HG03135 (cell line): ENCODE measurements around the gene SRSF11.
"Not testable (repeated sequence)": the region's sequence is repeated elsewhere in the genome, so short reads cannot be mapped to it uniquely, and the experiment has no call there.

Experiments used
- ATAC-seq: cut with Tn5 transposase; IDR thresholded peaks from one replicate; pipeline ENCODE4 v1.9.1; 2021; ENCODE audit warnings: mild to moderate bottlenecking, moderate library complexity; ENCODE audit not compliant: unreplicated experiment

The SRSF11 gene, protein sequence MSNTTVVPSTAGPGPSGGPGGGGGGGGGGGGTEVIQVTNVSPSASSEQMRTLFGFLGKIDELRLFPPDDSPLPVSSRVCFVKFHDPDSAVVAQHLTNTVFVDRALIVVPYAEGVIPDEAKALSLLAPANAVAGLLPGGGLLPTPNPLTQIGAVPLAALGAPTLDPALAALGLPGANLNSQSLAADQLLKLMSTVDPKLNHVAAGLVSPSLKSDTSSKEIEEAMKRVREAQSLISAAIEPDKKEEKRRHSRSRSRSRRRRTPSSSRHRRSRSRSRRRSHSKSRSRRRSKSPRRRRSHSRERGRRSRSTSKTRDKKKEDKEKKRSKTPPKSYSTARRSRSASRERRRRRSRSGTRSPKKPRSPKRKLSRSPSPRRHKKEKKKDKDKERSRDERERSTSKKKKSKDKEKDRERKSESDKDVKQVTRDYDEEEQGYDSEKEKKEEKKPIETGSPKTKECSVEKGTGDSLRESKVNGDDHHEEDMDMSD

DNA sequence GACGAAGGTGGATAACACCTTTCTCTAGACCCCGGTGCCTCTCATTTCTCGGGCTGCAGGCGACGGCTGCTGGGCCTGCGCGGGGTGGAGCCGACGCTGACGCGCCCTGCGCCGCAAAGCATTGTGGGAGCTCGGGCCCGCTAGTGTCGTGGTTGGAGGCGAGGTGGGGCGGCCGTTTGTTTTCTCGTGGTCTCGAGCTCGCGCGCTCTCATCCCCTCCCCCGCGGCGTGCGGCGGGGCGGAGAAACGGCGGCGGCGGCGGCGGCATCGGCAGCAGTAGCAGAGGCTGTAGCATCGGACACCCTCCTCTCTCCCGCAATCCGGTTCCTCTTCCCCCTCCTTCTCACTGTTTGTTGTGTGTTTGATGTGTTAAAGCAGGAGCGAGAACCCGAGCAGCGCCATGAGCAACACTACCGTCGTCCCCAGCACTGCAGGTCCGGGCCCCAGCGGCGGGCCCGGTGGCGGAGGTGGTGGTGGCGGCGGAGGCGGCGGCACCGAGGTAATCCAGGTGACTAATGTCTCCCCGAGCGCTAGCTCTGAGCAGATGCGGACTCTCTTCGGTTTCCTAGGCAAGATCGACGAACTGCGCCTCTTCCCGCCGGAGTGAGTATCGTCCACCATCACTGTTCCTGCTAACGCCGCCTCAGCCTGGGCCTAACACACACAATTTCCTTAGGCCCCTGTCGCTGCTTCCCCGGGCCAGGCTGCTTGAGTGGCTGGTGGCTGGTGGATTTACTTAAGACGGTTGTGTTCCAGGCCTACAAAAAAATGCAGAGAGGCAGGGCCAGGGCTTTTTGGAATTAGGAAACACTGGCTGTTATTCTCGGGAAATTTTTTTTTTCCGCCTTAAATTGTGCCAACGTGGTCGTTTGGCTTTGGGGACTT is at the start of gene SRSF11:
Gene SRSF11 (plus strand): TSS at position 143 of the 884 bp plus-strand sequence. CDS start 257 bp downstream, at position 400.
- ATAC-seq = peak; percentile 96

DNA sequence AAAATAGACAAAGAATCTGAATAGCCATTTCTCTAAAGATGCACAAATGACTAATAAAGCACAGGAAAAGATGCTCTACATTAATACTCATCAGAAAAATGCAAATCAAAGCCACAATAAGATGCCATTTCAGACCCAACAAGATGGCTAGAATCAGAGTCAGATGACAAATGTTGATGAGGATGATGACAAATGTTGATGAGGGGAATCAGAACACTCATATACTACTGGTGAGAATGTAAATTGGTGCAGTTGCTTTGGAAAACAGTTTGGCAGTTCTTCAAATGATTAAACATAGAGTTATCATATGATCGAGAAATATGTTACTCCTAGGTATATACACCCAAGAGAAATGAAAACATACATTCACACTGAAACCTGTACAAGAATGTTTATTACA is 49.7 kb upstream of the SRSF11 start:
- no peak for ATAC-seq

DNA sequence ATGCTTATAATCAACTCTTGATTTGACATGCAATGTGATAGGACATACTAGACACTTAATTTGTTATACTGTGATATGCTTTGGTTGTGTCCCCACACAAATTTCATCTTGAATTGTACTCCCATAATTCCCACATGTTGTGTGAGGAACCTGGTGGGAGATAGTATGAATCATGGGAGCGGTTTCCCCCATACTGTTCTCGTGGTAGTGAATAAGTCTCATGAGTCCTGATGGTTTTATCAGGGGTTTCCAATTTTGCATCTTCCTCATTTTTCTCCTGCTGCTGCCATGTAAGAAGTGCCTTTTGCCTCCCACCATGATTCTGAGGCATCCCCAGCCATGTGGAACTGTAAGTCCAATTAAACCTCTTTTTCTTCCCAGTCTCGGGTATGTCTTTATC is 36.0 kb upstream of the SRSF11 start:
- ATAC-seq = not testable (repeated sequence)

DNA sequence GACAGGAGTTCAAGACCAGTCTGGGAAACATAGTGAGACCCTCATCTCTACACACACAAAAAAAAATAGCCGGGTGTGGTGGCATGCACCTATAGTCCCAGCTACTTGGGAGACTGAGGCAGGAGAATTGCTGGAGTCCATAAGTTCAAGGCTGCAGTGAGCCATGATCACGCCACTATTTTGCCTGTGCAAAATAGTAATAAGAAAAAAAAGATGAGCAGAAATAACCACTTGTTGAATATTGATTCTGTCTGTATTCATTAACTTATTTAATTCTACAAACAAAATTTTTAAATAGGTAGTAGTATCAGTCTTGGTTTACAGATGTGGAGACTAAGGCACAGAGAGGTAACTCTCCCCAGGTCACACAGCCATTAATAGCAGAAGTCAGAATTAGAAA is 32.7 kb upstream of the SRSF11 start:
- ATAC-seq = no peak

DNA sequence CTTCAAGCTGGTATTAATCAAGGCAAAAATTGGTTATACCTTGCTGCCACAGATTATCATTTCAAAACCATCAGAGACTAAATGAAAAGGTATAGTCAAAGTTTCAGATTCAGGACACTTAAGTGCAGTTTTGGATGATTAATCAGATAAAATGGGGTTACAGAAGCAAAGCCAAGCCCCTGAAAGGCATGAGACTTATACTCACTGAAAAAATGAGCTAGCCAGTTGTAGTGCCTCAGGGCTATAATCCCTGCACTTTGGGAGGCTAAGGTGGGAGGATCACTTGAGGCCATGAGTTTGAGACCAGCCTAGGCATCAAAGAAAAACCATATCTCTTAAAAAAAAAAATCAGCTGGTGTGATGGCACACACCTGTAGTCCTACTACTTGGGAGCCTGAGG is 31.0 kb upstream of the SRSF11 start:
- no peak for ATAC-seq

DNA sequence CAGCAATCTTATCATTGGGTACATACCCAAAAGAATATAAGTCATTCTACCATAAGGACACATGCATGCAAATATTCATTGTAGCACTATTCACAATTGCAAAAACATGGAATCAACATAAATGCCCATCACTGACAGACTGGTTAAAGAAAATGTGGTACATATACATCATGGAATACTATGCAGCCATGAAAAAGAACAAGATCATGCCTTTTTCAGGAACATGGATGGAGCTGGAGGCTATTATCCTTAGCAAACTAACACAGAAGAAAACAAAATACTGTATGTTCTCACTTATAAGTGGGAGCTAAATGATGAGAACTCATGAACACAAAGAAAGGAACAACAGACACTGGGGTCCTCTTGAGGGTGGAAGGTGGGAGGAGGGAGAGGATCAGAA is 28.7 kb upstream of the SRSF11 start:
- not testable (repeated sequence) for ATAC-seq

DNA sequence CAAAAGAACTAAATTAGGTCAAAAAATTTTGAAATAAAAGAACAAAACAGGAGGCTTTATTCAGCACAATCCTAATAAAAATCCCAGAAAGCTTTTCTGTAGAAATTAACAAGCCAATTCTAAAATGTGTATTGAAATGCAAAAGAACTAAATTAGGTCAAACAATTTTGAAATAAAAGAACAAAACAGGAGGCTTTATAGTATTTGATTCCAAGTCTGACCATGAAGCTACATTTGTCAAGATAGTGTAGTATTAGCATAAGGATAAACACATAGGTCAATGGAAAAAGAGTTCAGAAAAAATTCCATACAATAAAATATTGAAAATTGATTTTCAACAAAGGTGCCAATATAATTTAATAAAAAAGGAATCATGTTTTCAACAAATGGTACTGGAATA is 26.6 kb upstream of the SRSF11 start:
- ATAC-seq = no peak

DNA sequence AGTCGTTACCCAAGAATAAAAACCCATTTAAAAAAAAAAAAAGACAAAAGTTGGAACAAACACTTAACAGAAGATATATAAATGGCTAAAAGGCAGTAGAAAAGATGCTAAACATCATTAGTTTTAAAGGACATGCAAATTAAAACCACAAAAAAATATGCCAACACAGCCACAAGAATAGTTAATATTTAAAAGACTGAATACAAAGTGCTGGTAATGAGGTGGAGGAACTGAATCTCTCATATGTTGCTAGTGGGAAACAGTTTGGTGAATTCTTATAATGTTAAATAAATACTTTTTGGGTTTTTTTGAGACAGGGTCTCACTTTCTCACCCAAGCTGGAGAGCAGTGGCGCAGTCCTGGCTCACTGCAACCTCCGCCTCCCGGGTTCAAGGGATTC is 25.8 kb upstream of the SRSF11 start:
- ATAC-seq = peak; percentile 86

DNA sequence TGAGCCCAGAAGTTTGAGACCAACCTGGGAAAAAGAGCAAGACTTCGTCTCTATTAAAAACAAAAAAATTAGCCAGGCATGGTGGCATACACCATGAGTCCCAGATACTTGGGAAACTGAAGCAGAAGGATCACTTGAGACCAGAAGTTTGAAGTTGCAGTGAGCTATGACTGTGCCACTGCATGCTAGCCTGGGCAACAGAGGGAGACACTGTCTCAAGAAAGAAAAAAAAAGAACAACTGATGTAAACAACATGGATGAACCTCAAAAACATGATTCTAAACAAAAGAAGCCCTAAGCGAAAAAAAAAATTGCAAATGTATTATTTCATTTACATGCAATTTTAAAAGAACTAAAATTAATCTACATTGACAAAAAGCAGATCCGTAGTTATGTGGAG is 24.8 kb upstream of the SRSF11 start:
- no peak for ATAC-seq

DNA sequence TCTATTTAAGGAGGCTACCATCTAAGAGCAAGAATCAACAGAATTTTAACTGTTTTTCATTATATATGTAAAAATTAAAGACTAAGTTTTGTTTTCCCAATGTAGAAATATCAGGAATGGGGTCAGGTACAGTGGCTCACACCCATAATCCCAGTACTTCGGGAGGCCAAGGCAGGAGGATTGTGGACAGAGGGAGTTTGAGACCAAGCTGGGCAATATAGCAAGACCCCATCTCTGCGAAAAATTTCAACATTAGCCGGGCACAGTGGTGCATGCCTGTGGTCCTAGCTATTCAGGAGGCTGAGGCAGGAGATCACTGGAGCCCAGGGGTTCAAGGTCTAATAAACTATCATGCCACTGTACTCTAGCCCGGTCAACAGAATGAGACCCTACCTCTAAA is 21.1 kb upstream of the SRSF11 start:
- no peak for ATAC-seq

DNA sequence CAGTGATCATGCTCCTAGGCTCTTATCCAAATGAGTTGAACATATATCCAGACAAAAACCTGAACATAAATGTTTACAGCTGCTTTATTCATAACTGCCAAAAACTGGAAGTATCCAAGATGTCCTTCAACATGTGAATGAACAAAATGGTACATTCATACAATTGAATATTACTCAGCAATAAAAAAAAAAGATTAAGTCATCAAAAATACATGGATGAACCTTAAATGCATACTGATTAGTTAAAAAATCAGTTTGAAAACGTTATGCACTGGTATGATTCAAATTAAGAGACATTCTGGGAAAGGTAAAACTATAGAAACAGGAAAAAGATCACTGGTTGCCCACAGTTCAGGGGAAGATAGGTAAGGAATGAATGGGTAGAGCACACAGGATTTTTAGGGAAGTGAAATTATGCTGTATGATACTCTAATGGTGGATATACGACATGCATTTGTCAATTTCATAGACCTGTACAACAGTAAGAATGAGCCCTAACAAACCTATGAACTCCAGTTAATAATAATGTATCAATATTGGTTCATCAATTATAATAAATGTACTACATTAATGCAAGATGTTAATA is 18.9 kb upstream of the SRSF11 start:
- no peak for ATAC-seq

DNA sequence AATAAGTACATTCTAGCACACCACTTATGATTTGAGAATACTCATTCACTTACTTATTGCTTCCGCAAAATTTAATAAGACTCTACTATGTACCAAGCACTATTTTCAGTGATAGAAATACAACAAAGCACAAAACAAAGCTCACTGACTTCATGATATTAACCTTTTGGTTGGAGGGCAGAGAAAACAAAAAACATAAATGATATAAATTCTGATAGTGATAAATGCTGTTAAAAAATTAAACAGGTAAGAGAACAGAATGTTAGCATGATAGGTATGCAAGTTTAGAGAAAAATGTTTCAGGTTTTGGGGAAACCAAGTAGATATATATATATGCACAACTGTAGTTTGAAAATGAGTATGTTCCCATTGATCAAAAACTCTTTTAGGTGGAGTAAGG is 17.0 kb upstream of the SRSF11 start:
- no peak for ATAC-seq

DNA sequence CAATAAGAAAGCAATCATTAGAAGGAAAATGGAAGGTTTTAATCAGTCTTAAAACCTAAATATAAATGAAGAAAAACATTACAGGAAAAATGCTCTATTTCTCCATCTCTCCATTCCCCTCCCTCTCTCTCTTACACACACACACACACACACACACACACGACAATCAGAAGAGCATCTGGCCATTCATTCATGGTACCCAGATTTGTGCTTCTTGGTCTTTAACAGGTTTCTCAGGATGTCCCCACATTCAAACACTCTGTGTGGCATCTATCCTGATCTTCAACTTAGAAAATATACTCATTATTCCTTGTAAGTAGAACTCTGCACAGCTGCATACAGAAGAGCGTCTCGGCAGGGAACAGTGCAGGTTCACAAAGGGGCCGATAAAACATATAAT is 16.6 kb upstream of the SRSF11 start:
- ATAC-seq = no peak

DNA sequence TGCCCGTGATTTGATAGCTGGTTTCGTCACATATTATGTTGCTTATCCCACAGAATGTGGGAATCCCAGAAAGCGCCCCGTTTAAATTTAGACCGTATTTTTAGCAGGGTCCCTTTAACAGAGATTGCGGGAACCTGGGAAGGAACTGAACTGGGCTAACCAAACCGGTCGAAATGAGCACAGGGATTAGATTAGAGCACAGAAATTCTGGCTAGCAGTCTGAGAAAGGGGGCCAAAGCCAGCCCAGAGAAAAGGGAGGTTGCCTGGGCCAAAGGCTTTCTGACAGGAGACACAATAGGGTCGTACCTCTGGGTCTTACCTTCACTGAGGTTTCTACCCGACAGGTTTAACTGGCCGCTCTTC is 16.1 kb upstream of the SRSF11 start:
- peak; percentile 35 for ATAC-seq

DNA sequence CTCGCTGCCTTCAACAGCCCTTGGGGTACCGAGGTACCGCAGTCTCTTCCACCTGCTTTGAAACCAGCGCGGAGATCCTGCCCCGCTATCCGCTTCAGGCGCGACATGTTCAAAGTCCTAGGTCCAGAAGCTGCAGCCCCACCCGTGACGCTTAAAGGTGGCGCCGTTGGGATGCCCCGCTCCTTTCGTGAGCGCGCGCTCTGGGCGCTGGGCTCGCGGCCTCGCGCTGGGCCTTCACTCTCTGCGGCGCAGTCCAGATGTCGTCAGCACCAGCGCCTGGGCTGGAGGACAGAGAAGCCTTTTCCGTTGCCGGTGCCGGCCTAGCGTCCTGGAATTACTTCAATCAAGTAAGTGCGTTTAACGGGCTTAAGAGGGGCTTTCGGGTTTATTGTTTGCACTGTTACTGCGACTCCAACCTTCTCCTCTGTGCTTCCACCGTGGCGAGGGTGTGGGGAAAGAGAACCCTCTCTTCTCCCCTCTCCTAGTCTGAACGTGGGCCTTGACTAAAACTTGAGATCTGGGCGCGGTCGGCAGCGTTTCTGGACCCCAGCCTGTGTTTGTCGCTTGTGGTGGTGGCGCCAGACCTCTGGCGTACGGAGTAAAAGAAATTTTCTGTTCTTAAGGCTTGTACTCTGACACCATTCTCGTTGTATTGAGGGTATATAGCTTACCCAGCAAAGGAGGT is 15.6 kb upstream of the SRSF11 start, which contains the start of gene LRRC40:
Gene LRRC40 (minus strand): TSS at position 146 of the 685 bp plus-strand sequence. CDS start 39 bp downstream, at position 107.
- ATAC-seq = peak; percentile 88

DNA sequence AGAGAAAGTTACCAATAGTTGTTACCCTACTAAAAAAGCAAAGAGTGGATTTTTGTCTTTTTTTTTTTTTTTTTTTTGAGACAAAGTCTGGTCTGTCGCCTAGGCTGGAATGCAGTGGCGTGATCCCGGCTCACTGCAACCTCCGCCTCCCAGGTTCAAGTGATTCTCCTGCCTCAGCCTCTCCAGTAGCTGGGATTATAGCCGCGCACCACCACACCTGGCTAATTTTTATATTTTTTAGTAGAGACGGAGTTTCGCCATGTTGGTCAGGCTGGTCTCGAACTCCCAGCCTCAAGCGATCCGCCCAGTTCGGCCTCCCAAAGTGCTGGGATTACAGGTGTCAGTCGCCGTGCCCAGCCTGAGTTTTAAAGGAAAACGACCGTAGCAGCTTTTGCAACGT is 14.3 kb upstream of the SRSF11 start:
- ATAC-seq = not testable (repeated sequence)

DNA sequence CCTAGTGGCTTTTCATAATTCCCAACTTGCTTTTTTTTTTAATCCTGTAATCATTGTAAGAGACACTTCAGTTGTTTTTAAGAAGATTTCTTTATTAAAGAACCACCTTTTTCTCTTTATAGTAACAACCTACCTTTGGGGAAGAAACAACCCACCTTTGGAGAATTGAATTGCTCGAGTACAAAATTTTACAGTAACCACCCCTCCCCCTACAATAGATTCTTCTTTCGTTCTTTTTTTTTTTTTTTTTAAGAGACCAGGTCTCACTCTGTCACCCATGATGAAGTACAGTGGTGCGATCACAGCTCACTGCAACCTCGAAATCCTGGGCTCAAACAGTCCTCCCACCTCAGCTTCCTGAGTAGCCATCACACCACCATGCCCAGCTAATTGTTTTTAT is 13.7 kb upstream of the SRSF11 start:
- ATAC-seq = no peak

DNA sequence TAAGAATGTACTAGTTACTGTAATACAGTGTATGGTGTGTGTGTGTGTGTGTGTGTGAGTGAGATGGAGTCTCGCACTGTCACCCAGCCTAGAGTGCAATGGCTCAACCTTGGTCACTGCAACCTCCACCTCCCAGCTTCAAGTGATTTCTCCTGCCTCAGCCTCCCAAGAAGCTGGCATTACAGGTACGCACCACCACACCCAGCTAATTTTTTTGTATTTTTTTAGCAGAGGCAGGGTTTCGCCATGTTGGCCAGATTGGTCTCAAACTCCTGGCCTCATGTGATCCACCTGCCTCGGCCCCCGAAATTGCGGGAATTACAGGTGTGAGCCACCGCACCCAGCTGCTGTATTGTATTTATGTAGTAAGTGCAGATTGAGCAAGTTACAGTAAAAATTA is 12.9 kb upstream of the SRSF11 start:
- no peak for ATAC-seq

DNA sequence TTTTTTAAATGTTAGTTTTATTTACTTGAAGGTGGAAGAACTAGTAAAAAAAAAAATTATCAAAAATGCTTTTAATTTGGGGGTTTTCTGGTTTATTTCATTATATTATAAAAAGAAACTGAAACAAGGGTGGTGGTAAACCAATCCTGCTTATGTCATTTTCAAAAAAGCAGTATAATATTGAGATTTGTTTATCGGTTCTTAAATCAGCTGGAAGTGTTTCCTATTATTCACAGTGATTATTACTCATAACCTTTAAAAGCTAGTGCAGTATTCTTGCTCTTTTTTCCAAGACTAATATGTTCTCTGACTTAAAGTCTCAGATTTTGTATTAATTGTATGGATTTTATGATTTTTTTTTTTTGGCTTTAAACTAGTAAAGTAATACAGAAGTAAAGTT is 10.4 kb upstream of the SRSF11 start:
- no peak for ATAC-seq

DNA sequence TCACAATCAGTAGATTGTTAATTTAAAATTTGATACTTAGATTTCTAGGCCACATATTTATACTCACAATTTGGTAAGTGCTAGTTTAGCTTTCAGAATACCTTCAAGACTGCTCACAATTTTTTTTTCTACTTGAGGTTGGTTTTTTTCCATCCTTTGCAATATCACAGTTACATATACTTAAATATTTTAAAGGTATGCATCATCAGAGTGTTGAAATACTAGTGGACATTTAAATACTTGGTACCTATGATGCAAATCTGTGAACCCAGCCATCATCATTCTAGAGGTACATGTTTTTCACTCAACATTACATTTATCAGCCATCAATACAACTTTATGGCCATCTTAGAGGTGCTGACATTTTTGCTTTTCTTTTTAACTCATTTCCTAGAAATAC is 9.6 kb upstream of the SRSF11 start:
- ATAC-seq = no peak

DNA sequence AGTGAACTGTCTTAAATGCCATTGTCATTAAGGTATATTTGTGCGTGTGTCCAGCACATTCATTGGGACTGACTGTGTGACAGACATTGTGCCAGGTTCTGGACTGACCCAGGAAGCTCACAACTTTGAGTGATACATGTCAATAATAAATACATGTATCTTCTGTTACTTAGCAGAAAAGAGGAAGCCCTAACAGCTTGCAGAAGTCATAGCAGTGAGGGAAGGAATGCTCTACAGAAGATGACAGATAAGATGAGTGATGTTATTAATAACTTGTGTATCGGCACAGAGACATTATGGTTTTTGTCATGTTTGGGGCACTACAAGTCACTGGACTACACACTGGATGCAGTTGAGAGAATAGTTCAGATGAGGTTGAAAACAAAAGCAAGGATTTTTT is 1.2 kb upstream of the SRSF11 start:
- no peak for ATAC-seq
